Pancreas (tissue), 10 donors: ENCODE results near the gene DNER. TPM values are rescaled to one million over a fixed set of nuclear protein-coding genes. Genes with fewer than 3 reads are reported as not detected.

ENCODE experiments used
- ATAC-seq, 4 donors: fragments of 200-7000 bp; cut with Tn5 transposase; one replicate each; pipeline versions ENCODE4 v1.8.0 to v1.9.1; 2020; ENCODE audit warnings: mild to moderate bottlenecking in 4 of 4, moderate library complexity in 4 of 4
- DNase-seq, 6 donors: peaks; one replicate each; pipeline ENCODE4 v3.0.0-alpha.2; 2020
- FAIRE-seq: peaks from 2 replicates; lab custom pipeline; 2012; peaks lifted over from hg19 to GRCh38; lab: Jason Lieb, UNC
- H3K27ac ChIP-seq, 4 donors: fragments of 200-600 bp; sonication (generic); 1 replicate in 3 of 4; 2 replicates in 1 of 4; pipeline versions ENCODE4 v1.5.0 to v1.8.0; 2020
- H3K27me3 ChIP-seq, 4 donors: fragments of 200-600 bp; one replicate each; pipeline ENCODE4 v1.8.0; 2021
- H3K36me3 ChIP-seq, 3 donors: fragments of 200-600 bp; sonication (generic) in 1 of 3; one replicate each; pipeline versions ENCODE4 v1.5.0 to v1.8.0; 2020 to 2021
- H3K4me1 ChIP-seq, 3 donors: fragments of 200-600 bp; one replicate each; pipeline ENCODE4 v1.8.0; 2021
- H3K4me3 ChIP-seq, 4 donors: fragments of 200-600 bp; sonication (generic) in 2 of 4; one replicate each; pipeline versions ENCODE4 v1.5.0 to v1.8.0; 2020 to 2021
- H3K9me3 ChIP-seq, 4 donors: fragments of 200-600 bp; one replicate each; pipeline ENCODE4 v1.8.0; 2021
- WGBS, 2 donors: extraction: QIAGEN DNeasy Blood & Tissue Kit; methylation state at CpG; one replicate each; pipeline ENCODE4 v1.1.7; 2013; 5-methylcytosine and 5-hydroxymethylcytosine counted together
- intact Hi-C, 3 donors: fragments of 100-400 bp; cut with DNase I; formaldehyde crosslinking; loops; one replicate each; pipeline versions ENCODE4 v1.11.1 to v1.14.2; 2022
- polyA plus RNA-seq, 2 donors: library from polyadenylated mRNA; stranded (reverse); fragments of 200-250 nt; gene quantifications; one replicate each; pipeline ENCODE4 v1.2.3, GENCODE V29; 2013
- total RNA-seq, 6 donors: library from RNA; stranded (reverse); fragmentation: NEBNext Ultra II Directional in 4 of 6; extraction: Animal tissue kit (Norgen Biotek cat#: 25700) in 4 of 6; gene quantifications; one replicate each; pipeline versions ENCODE4 v1.2.1 to v1.2.4, GENCODE V29; 2021 to 2023
- TF ChIP-seq, protein P1 (sequence below), 4 donors: fragments of 200-600 bp; sonication (generic) in 3 of 4; IDR thresholded peaks; one replicate each; pipeline versions ENCODE4 v1.5.0 to v1.8.0; 2021; ENCODE audit warnings: antibody characterized with exemption in 4 of 4
- donor health status: healthy with polysubstance abuse.
- donor health status: DM: no; HTN: no; CAD: no; lungs with moderate emphysema.
- donor health status: DM: no; HTN: no; CAD: no.
- donor health status: control.
- donor health status: control.
- donor health status: Bipolar disorder and iron deficiency.
- donor health status: DM: yes; HTN: yes; CAD: no.
- donor health status: DM: no; HTN: no; CAD: no.
- donor health status: DM: no; HTN: no; CAD: no.
- donor health status: DM: yes; HTN: yes; CAD: no.

Gene DNER
- total and polyA plus RNA-seq, 8 donors: 0.25 to 2.3 (median 0.44) TPM

DNA sequence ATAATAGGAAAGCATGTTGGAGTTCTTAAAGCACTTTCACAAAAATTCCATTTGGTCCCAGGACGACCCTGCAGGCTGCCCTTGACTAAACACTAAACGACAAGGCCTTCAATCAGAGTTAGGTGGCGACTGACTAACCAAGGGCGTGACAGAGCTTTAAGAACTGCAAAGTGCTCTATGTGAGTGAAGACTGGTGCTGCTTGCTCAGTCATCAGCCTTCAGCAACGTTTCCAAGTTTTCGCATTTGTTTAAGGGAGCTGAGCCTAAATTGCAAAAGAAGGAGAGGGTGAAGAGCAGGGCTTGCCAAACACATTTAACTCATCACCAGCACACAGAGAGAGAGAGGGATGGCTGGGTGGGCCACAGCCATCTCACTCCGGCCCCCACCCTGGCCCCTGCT is 238.6 kb downstream of the DNER start:
- Histone ChIP-seq H3K27me3 (no peaks in the 10 kb centered on the region), H3K9me3 (no peaks in the 10 kb centered on the region), H3K36me3 (no peaks in the 10 kb centered on the region), H3K27ac (no peak overlapping the region), H3K4me3 (no peak overlapping the region), H3K4me1 (no peaks in the 10 kb centered on the region)
- intact Hi-C loops: no loop called here
- no peak for DNase-seq
- TF ChIP-seq, protein P1, sequence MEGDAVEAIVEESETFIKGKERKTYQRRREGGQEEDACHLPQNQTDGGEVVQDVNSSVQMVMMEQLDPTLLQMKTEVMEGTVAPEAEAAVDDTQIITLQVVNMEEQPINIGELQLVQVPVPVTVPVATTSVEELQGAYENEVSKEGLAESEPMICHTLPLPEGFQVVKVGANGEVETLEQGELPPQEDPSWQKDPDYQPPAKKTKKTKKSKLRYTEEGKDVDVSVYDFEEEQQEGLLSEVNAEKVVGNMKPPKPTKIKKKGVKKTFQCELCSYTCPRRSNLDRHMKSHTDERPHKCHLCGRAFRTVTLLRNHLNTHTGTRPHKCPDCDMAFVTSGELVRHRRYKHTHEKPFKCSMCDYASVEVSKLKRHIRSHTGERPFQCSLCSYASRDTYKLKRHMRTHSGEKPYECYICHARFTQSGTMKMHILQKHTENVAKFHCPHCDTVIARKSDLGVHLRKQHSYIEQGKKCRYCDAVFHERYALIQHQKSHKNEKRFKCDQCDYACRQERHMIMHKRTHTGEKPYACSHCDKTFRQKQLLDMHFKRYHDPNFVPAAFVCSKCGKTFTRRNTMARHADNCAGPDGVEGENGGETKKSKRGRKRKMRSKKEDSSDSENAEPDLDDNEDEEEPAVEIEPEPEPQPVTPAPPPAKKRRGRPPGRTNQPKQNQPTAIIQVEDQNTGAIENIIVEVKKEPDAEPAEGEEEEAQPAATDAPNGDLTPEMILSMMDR (IDR thresholded peaks at IDR 0.05): no peak
- no peak for ATAC-seq
- FAIRE-seq: no peak
- 55 to 60% methylated on average over 7 of the region's 7 CpGs for WGBS, 2 donors

DNA sequence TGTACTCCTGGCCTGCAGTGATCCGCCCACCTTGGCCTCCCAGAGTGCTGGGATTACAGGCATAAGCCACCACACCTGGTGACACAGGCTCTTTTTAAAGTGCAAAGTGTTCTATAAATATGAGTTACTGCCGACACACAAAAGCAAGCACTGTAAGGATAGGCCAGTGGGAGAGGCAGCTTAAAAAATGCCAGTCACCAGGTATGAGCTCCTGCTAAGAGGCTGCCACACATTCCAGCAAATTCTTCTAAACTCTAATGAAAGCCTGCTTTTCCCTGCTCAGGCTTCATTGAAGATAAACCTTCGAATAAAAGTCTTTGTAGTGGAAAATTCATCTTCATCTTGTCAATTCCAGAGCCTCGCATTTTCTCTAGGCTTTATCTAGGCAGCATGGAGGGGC is 240.2 kb downstream of the DNER start:
- intact Hi-C loops: no loop called here
- TF ChIP-seq, protein P1 (IDR thresholded peaks at IDR 0.05): no peak
- DNase-seq (no peak), FAIRE-seq (no peak), ATAC-seq (no peak)
- H3K4me1 ChIP-seq: no peaks in the 10 kb centered on the region
- H3K4me3 ChIP-seq: no peak overlapping the region
- no peaks in the 10 kb centered on the region for H3K27me3 ChIP-seq
- H3K36me3 ChIP-seq: no peaks in the 10 kb centered on the region
- 61 to 65% methylated on average over 4 of the region's 4 CpGs for WGBS, 2 donors
- no peak overlapping the region for H3K27ac ChIP-seq
- no peaks in the 10 kb centered on the region for H3K9me3 ChIP-seq

DNA sequence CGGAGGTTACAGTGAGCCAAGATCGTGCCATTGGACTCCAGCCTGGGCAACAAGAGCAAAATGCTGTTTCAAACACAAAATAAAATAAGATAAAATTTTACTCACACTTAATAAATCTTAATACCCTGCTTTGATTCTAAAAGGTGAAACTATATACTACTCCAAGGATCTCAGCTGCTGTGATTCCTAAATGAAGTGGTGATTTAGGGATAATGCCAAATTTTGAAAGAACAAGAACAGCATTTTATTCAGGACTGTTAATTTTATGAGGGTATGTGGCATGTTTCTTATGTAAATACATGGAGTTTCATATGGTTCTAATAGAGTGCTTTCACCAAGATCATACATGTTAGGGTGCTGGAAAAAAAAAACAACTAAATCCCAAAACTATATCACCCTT is 243.6 kb downstream of the DNER start:
- intact Hi-C loops: no loop called here
- Histone ChIP-seq H3K9me3 (no peaks in the 10 kb centered on the region), H3K27me3 (no peaks in the 10 kb centered on the region), H3K4me3 (no peak overlapping the region), H3K27ac (no peak overlapping the region), H3K36me3 (no peaks in the 10 kb centered on the region), H3K4me1 (no peaks in the 10 kb centered on the region)
- no peak for DNase-seq
- 85 to 86% methylated on average over 2 of the region's 2 CpGs for WGBS, 2 donors
- no peak for FAIRE-seq
- no peak for ATAC-seq
- TF ChIP-seq, protein P1 (IDR thresholded peaks at IDR 0.05): no peak

DNA sequence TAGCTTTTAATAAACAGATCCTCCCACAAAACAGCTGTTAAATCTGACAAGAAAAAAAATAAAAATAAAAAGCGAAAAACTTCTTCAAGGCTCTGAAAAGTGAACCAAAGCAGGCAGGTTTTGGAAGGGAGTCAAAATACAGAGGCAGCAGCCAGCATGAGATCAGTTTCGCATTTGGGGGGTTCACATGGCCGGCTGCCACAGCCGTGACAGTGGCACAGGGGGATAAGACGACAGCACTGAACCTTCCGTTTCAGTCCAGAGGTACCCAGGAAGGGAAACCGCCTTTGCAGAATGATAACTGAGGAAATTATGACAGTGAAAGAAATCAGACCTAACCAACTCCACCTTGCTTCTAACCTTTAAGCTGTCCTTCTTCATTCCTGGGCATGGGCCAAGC is 246.6 kb downstream of the DNER start:
- no peaks in the 10 kb centered on the region for H3K4me1 ChIP-seq
- H3K9me3 ChIP-seq: no peaks in the 10 kb centered on the region
- H3K4me3 ChIP-seq: no peak overlapping the region
- peaks cover 0 to 2% (median 0%) of the 10 kb centered on the region in 4 donors for H3K27me3 ChIP-seq
- intact Hi-C loops: no loop called here
- FAIRE-seq (no peak), DNase-seq (no peak), ATAC-seq (no peak)
- TF ChIP-seq, protein P1 (IDR thresholded peaks at IDR 0.05): no peak
- H3K27ac ChIP-seq: no peak overlapping the region
- WGBS, 2 donors: 53 to 57% methylated on average over 7 of the region's 7 CpGs
- no peaks in the 10 kb centered on the region for H3K36me3 ChIP-seq

DNA sequence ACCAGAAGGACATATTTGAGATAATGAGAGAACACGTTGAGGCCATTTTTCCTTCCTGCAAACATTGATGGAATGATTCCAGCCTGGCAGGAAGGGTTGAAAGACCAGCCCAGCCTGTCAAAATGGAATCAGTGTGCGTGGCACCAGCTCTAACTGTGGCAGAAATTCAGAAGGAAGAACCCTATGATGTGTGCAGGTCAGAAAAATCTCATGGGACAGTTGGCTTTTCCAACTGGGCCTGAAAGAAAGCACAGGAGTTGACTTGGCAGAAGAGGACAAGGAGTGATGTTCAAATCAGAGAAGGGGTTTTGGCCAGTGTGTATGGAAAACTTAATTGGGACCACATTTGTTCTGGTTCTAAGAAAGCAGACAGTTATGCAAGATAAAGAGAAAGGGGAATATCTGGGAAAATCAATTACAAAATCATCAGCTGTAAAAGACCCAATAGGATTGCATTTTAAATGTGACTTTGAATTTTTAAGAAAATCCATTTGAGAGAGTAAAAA is 250.5 kb downstream of the DNER start:
- DNase-seq (no peak), FAIRE-seq (no peak), ATAC-seq (no peak)
- H3K9me3 ChIP-seq: no peaks in the 10 kb centered on the region
- no peak overlapping the region for H3K4me3 ChIP-seq
- TF ChIP-seq, protein P1 (IDR thresholded peaks at IDR 0.05): no peak
- H3K27me3 ChIP-seq: peaks cover 0 to 2% (median 0%) of the 10 kb centered on the region in 4 donors
- no peaks in the 10 kb centered on the region for H3K36me3 ChIP-seq
- intact Hi-C loops: no loop called here
- no peak overlapping the region for H3K27ac ChIP-seq
- WGBS, 2 donors: 25 to 35% methylated on average over 2 of the region's 2 CpGs
- H3K4me1 ChIP-seq: no peaks in the 10 kb centered on the region
